Hepatocyte (in vitro differentiated cells): ENCODE results near the gene ATP6V1D. TPM values are rescaled to one million over a fixed set of nuclear protein-coding genes. Genes with fewer than 3 reads are reported as not detected.
"Not testable (repeated sequence)": the region's sequence is repeated elsewhere in the genome, so short reads cannot be mapped to it uniquely, and the experiment has no call there.

Source experiments
- DNase-seq: peaks from one replicate; pipeline ENCODE4 v3.0.0-alpha.2; 2016; ENCODE audit warnings: low spot score
- H2AFZ ChIP-seq: fragments of 200-600 bp; sonication (generic); 2 replicates; pipeline ENCODE4 v1.6.0; 2016; ENCODE audit warnings: antibody characterized with exemption, mild to moderate bottlenecking
- H3K27ac ChIP-seq: fragments of 200-600 bp; sonication (generic); 2 replicates; pipeline ENCODE4 v1.5.1; 2016; ENCODE audit warnings: mild to moderate bottlenecking
- H3K27me3 ChIP-seq: fragments of 200-600 bp; sonication (generic); 2 replicates; pipeline ENCODE4 v1.6.1; 2016
- H3K36me3 ChIP-seq: fragments of 200-600 bp; sonication (generic); replicated peaks from 2 replicates; pipeline ENCODE4 v1.5.1; 2016; ENCODE audit warnings: low read depth; ENCODE audit not compliant: insufficient read depth
- H3K4me1 ChIP-seq: fragments of 200-600 bp; sonication (generic); 2 replicates; pipeline ENCODE4 v1.5.1; 2016; ENCODE audit warnings: mild to moderate bottlenecking, moderate library complexity; ENCODE audit not compliant: insufficient read depth
- H3K4me2 ChIP-seq: fragments of 200-600 bp; sonication (generic); 2 replicates; pipeline ENCODE4 v1.6.0; 2016
- H3K4me3 ChIP-seq: fragments of 200-600 bp; sonication (generic); 2 replicates; pipeline ENCODE4 v1.5.1; 2016; ENCODE audit warnings: mild to moderate bottlenecking
- H3K79me2 ChIP-seq: fragments of 200-600 bp; sonication (generic); 2 replicates; pipeline ENCODE4 v1.6.0; 2017; ENCODE audit warnings: mild to moderate bottlenecking
- H3K9me2 ChIP-seq: fragments of 200-600 bp; sonication (generic); replicated peaks from 2 replicates; pipeline ENCODE4 v1.6.0; 2017; ENCODE audit warnings: mild to moderate bottlenecking; ENCODE audit not compliant: insufficient read depth
- H3K9me3 ChIP-seq: fragments of 200-600 bp; sonication (generic); 2 replicates; pipeline ENCODE4 v1.5.1; 2016; ENCODE audit warnings: low read depth, mild to moderate bottlenecking
- H4K20me1 ChIP-seq: fragments of 200-600 bp; sonication (generic); 2 replicates; pipeline ENCODE4 v1.6.0; 2016; ENCODE audit warnings: mild to moderate bottlenecking; ENCODE audit not compliant: insufficient read depth, poor library complexity, severe bottlenecking
- EZH2 ChIP-seq: fragments of 200-600 bp; sonication (generic); IDR thresholded peaks from 2 replicates; pipeline ENCODE4 v1.6.1; 2016; ENCODE audit warnings: antibody characterized with exemption, mild to moderate bottlenecking, borderline replicate concordance
- EZH2phosphoT487 ChIP-seq: fragments of 200-600 bp; sonication (generic); IDR thresholded peaks from one replicate; pipeline ENCODE4 v1.6.1; 2018; ENCODE audit warnings: antibody characterized with exemption, mild to moderate bottlenecking, low read depth, moderate library complexity; ENCODE audit not compliant: unreplicated experiment, severe bottlenecking
- WGBS: methylation state at CpG from one replicate; pipeline ENCODE4 v1.1.6; 2016; ENCODE audit warnings: low lambda C conversion rate; ENCODE audit errors: missing lambda C conversion rate; 5-methylcytosine and 5-hydroxymethylcytosine counted together
- polyA plus RNA-seq: library from polyadenylated mRNA; unstranded; fragments of >200 nt; fragmentation: Nextera tagmentation; extraction: Ambion mirVana; gene quantifications from 2 replicates; pipeline ENCODE4 v1.2.1, GENCODE V29; 2016
- total RNA-seq: library from RNA; depleted of rRNA; stranded (reverse); fragments of >200 nt; gene quantifications from 2 replicates; pipeline ENCODE4 v1.2.3, GENCODE V29; 2014
- TF ChIP-seq, protein P1 (sequence below): fragments of 200-600 bp; sonication (generic); IDR thresholded peaks from 2 replicates; pipeline ENCODE4 v1.5.1; 2016; ENCODE audit warnings: antibody characterized with exemption, mild to moderate bottlenecking; ENCODE audit not compliant: poor library complexity

The ATP6V1D gene
- total and polyA plus RNA-seq, 2 experiments from 2014 or later: 86.7 to 145 TPM

DNA sequence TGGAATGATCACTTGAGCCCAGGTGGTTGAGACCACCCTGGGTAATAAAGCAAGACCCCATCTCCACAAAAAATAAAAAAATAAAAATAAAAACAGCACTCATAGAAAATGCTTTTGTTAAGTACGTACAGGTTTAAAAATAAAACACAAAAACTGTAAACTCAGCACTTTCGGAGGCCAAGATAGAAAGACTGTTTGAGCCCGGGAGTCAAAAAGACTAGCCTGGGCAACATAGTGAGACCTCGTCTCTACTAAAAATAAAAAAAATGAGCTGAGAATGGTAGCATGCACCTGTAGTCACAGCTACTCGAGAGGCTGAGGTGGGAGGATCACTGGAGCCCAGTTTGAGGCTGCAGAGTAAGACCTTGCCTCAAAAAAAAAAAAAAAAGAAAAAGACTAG lies 7.5 kb downstream of the ATP6V1D start:
- Histone ChIP-seq H3K4me1 (peaks cover 4% of the 10 kb centered on the region), H2AFZ (no peak overlapping the region), H3K27me3 (no peaks in the 10 kb centered on the region), H3K9me2 (no peaks in the 10 kb centered on the region), H3K4me2 (no peak overlapping the region), H3K27ac (no peak overlapping the region), H3K79me2 (peaks cover 50% of the 10 kb centered on the region), H3K9me3 (no peaks in the 10 kb centered on the region), H3K4me3 (no peak overlapping the region), H4K20me1 (peaks cover 4% of the 10 kb centered on the region), H3K36me3 (no peaks in the 10 kb centered on the region)
- DNase-seq: no peak
- WGBS: 95% methylated on average over 5 of the region's 5 CpGs
- TF ChIP-seq EZH2: no peak

DNA sequence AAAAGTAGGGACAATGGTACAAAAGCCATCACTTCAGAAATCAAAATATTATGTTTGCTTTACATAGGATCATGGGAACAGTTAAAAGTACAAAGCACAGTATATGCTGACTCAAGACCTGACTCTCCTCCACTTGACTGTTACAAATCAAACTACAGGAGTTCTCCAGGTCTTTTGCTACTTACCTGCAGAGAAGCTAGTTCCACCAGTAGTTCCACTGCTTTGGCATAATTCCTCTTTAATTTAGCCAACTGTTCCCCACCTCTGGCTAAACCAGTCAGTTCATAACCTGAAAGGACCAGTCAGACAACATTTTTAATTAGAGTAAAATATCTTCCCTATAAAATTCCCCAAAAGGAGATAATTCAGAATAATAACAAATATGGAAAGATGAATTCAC lies 14.0 kb downstream of the ATP6V1D start:
- Histone ChIP-seq H3K27ac (no peak overlapping the region), H3K27me3 (no peaks in the 10 kb centered on the region), H4K20me1 (no peaks in the 10 kb centered on the region), H3K9me2 (no peaks in the 10 kb centered on the region), H3K36me3 (no peaks in the 10 kb centered on the region), H3K4me3 (no peak overlapping the region), H3K9me3 (no peaks in the 10 kb centered on the region), H3K4me2 (no peak overlapping the region), H2AFZ (no peak overlapping the region), H3K4me1 (no peaks in the 10 kb centered on the region), H3K79me2 (no peaks in the 10 kb centered on the region)
- no peak for TF ChIP-seq EZH2
- TF ChIP-seq EZH2phosphoT487: no peak
- TF ChIP-seq, protein P1, sequence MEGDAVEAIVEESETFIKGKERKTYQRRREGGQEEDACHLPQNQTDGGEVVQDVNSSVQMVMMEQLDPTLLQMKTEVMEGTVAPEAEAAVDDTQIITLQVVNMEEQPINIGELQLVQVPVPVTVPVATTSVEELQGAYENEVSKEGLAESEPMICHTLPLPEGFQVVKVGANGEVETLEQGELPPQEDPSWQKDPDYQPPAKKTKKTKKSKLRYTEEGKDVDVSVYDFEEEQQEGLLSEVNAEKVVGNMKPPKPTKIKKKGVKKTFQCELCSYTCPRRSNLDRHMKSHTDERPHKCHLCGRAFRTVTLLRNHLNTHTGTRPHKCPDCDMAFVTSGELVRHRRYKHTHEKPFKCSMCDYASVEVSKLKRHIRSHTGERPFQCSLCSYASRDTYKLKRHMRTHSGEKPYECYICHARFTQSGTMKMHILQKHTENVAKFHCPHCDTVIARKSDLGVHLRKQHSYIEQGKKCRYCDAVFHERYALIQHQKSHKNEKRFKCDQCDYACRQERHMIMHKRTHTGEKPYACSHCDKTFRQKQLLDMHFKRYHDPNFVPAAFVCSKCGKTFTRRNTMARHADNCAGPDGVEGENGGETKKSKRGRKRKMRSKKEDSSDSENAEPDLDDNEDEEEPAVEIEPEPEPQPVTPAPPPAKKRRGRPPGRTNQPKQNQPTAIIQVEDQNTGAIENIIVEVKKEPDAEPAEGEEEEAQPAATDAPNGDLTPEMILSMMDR: no peak
- no peak for DNase-seq

DNA sequence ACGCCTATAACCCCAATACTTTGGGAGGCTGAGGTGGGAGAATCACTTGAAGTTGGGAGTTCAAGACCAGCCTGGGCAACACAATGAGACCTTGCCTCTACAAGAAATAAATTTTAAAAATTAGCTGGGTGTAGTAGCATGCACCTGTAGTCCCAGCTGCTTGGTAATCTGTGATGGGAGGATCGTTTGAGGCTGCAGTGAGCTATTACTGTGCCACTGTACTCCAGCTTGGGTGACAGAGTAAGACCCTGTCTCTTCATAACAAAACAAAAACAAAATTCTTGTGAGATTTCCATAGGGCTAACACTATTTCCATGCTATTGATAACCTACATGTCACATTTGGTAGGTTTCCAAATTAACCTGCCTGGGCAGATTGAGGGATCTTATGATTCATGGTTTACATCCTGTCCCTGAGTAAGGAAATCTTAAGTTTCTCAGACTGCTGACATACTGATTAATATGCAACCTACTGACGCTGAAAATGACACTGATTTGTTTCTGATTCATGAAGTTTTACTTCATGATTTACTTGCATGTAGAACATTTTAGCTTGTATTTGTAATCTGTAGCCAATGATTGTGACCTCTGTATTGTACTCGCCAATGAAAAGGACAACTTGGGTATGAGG lies 15.9 kb downstream of the ATP6V1D start:
- WGBS: 98% methylated on average over 4 of the region's 4 CpGs
- H3K36me3 ChIP-seq: no peaks in the 10 kb centered on the region
- H3K79me2 ChIP-seq: no peaks in the 10 kb centered on the region
- H3K4me3 ChIP-seq: no peak overlapping the region
- H3K9me3 ChIP-seq: no peaks in the 10 kb centered on the region
- H3K27ac ChIP-seq: no peak overlapping the region
- H3K4me2 ChIP-seq: no peak overlapping the region
- no peak overlapping the region for H2AFZ ChIP-seq
- H3K27me3 ChIP-seq: no peaks in the 10 kb centered on the region
- H3K4me1 ChIP-seq: no peaks in the 10 kb centered on the region
- TF ChIP-seq EZH2: no peak
- TF ChIP-seq, protein P1: no peak
- TF ChIP-seq EZH2phosphoT487: no peak
- no peaks in the 10 kb centered on the region for H3K9me2 ChIP-seq
- DNase-seq: no peak
- no peaks in the 10 kb centered on the region for H4K20me1 ChIP-seq

DNA sequence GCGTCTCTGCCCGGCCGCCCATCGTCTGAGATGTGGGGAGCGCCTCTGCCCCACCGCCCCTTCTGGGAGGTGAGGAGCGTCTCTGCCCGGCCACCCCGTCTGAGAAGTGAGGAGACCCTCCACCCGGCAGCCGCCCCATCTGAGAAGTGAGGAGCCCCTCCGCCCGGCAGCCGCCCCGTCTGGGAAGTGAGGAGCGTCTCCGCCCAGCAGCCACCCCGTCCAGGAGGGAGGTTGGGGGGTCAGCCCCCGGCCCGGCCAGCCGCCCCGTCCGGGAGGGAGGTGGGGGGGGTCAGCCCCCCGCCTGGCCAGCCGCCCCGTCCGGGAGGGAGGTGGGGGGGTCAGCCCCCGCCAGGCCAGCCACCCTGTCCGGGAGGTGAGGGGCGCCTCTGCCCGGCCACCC lies 18.4 kb downstream of the ATP6V1D start:
- not testable (repeated sequence) for H3K9me3 ChIP-seq, H3K9me2 ChIP-seq, H3K4me2 ChIP-seq, H3K79me2 ChIP-seq, H3K36me3 ChIP-seq, H3K4me3 ChIP-seq, DNase-seq, H3K27me3 ChIP-seq, H2AFZ ChIP-seq, H3K27ac ChIP-seq, H3K4me1 ChIP-seq, H4K20me1 ChIP-seq
- 100% methylated on average over 5 of the region's 31 CpGs for WGBS
